Pancreas (tissue), 10 donors: Measurements from ENCODE around the gene RTN4RL1. TPM values are rescaled to one million over a fixed set of nuclear protein-coding genes. Genes with fewer than 3 reads are reported as not detected.

ENCODE experiments used
- ATAC-seq, 4 donors: fragments of 200-7000 bp; cut with Tn5 transposase; one replicate each; pipeline versions ENCODE4 v1.8.0 to v1.9.1; 2020; ENCODE audit warnings: mild to moderate bottlenecking in 4 of 4, moderate library complexity in 4 of 4
- DNase-seq, 6 donors: peaks; one replicate each; pipeline ENCODE4 v3.0.0-alpha.2; 2020
- FAIRE-seq: peaks from 2 replicates; lab custom pipeline; 2012; peaks lifted over from hg19 to GRCh38; lab: Jason Lieb, UNC
- H3K27ac ChIP-seq, 4 donors: fragments of 200-600 bp; sonication (generic); 1 replicate in 3 of 4; 2 replicates in 1 of 4; pipeline versions ENCODE4 v1.5.0 to v1.8.0; 2020
- H3K27me3 ChIP-seq, 4 donors: fragments of 200-600 bp; one replicate each; pipeline ENCODE4 v1.8.0; 2021
- H3K36me3 ChIP-seq, 3 donors: fragments of 200-600 bp; sonication (generic) in 1 of 3; one replicate each; pipeline versions ENCODE4 v1.5.0 to v1.8.0; 2020 to 2021
- H3K4me1 ChIP-seq, 3 donors: fragments of 200-600 bp; one replicate each; pipeline ENCODE4 v1.8.0; 2021
- H3K4me3 ChIP-seq, 4 donors: fragments of 200-600 bp; sonication (generic) in 2 of 4; one replicate each; pipeline versions ENCODE4 v1.5.0 to v1.8.0; 2020 to 2021
- H3K9me3 ChIP-seq, 4 donors: fragments of 200-600 bp; one replicate each; pipeline ENCODE4 v1.8.0; 2021
- CTCF ChIP-seq, 4 donors: fragments of 200-600 bp; sonication (generic) in 3 of 4; IDR thresholded peaks; one replicate each; pipeline versions ENCODE4 v1.5.0 to v1.8.0; 2021; ENCODE audit warnings: antibody characterized with exemption in 4 of 4
- WGBS, 2 donors: extraction: QIAGEN DNeasy Blood & Tissue Kit; methylation state at CpG; one replicate each; pipeline ENCODE4 v1.1.7; 2013; 5-methylcytosine and 5-hydroxymethylcytosine counted together
- intact Hi-C, 3 donors: fragments of 100-400 bp; cut with DNase I; formaldehyde crosslinking; loops; one replicate each; pipeline versions ENCODE4 v1.11.1 to v1.14.2; 2022
- polyA plus RNA-seq, 2 donors: library from polyadenylated mRNA; stranded (reverse); fragments of 200-250 nt; gene quantifications; one replicate each; pipeline ENCODE4 v1.2.3, GENCODE V29; 2013
- total RNA-seq, 6 donors: library from RNA; stranded (reverse); fragmentation: NEBNext Ultra II Directional in 4 of 6; extraction: Animal tissue kit (Norgen Biotek cat#: 25700) in 4 of 6; gene quantifications; one replicate each; pipeline versions ENCODE4 v1.2.1 to v1.2.4, GENCODE V29; 2021 to 2023
- donor health status: healthy with polysubstance abuse.
- donor health status: DM: no; HTN: no; CAD: no; lungs with moderate emphysema.
- donor health status: DM: no; HTN: no; CAD: no.
- donor health status: control.
- donor health status: control.
- donor health status: Bipolar disorder and iron deficiency.
- donor health status: DM: yes; HTN: yes; CAD: no.
- donor health status: DM: no; HTN: no; CAD: no.
- donor health status: DM: no; HTN: no; CAD: no.
- donor health status: DM: yes; HTN: yes; CAD: no.

RTN4RL1 gene
- total and polyA plus RNA-seq, 8 donors, result 0.93 to 3.6 (median 2.1) TPM

GRCh38 chr17:1940810-1941185 lies 84.3 kb downstream of the RTN4RL1 start:
- no peak overlapping the region for H3K27ac ChIP-seq
- DNase-seq (no peak), FAIRE-seq (no peak), ATAC-seq (no peak)
- no peaks in the 10 kb centered on the region for H3K4me1 ChIP-seq
- H3K27me3 ChIP-seq, result no peaks in the 10 kb centered on the region
- no peaks in the 10 kb centered on the region for H3K36me3 ChIP-seq
- 88 to 92% methylated on average over 10 of the region's 10 CpGs for WGBS, 2 donors
- intact Hi-C loops, result no loop called here
- TF ChIP-seq CTCF (IDR thresholded peaks at IDR 0.05), result no peak
- no peaks in the 10 kb centered on the region for H3K9me3 ChIP-seq
- no peak overlapping the region for H3K4me3 ChIP-seq

DNA sequence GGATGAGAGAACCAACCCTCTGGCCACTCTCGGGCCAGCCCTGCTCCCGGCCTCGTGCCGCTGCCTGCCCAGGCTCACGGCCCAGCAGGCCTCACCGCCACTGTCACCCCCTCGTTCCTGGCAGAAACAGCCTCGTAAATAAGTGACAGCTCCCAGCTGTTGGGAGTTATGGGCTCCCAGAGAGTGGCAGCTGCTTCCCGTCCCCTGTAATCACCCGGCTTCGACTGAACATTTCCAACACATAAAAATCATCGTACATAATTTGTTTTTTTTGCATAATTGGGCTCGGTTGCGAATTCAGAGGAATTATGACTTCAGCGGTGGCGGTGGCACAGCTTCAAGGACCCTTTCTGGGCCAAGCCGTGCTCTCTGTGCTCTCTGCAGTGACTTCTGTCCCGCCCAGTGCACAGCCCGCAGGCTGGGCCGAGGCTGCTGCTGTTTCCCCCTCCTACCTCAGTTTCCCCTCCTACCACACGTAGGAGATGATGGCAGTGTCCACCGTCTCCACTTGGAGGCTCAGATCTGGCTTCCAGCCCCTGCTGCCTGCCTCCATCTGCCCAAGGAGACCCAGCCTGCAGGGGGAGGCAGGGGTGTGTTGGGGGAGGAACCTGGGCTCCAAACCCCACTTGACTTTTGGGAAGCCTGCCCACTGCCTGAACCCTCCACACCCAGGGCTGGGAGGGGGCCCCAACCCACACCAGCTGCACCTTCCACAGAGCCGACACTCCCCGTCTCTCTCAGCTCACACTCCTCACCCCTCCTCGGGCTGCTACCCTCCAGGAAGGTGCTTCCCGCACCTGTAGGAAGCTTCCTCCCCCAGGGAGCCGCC lies 84.9 kb downstream of the RTN4RL1 start:
- H3K27me3 ChIP-seq, result no peaks in the 10 kb centered on the region
- H3K27ac ChIP-seq, result no peak overlapping the region
- no peaks in the 10 kb centered on the region for H3K9me3 ChIP-seq
- no peak for FAIRE-seq
- WGBS, 2 donors, result 71 to 76% methylated on average over 27 of the region's 27 CpGs
- no peak overlapping the region for H3K4me3 ChIP-seq
- H3K36me3 ChIP-seq, result no peaks in the 10 kb centered on the region
- intact Hi-C loops, result no loop called here
- ATAC-seq, result peak in 3 of 4 donors; percentile 42 to 68 (median 54)
- no peaks in the 10 kb centered on the region for H3K4me1 ChIP-seq
- no peak for TF ChIP-seq CTCF (IDR thresholded peaks at IDR 0.05)
- no peak for DNase-seq

DNA sequence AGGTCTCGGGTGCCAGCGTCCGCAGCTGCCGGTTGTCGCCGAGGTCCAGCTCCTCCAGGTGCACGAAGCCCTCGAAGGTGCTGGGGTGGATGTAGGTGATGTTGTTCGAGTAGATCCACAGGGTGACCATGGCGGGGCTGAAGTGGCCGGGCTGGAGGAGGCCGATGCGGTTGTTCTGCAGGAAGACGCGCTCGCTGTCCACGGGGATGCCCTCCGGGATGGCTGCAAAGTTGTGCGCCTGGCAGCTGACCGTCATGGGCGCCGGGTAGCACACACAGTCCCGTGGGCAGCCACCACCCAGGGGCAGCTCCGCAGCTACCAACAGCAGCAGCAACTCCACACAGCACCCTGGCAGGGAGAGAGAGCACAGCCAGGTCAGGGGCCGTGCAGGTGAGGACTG lies 87.7 kb downstream of the RTN4RL1 start:
- no peak overlapping the region for H3K4me3 ChIP-seq
- no peak for ATAC-seq
- H3K9me3 ChIP-seq, result no peaks in the 10 kb centered on the region
- no peak for FAIRE-seq
- H3K27me3 ChIP-seq, result no peaks in the 10 kb centered on the region
- no peaks in the 10 kb centered on the region for H3K36me3 ChIP-seq
- peak in 1 of 6 donors; percentile 65 for DNase-seq
- no peak for TF ChIP-seq CTCF (IDR thresholded peaks at IDR 0.05)
- H3K4me1 ChIP-seq, result peaks cover 0 to 2% (median 0%) of the 10 kb centered on the region in 3 donors
- intact Hi-C loops, result no loop called here
- no peak overlapping the region for H3K27ac ChIP-seq
- 92 to 95% methylated on average over 24 to 25 of the region's 25 CpGs for WGBS, 2 donors

DNA sequence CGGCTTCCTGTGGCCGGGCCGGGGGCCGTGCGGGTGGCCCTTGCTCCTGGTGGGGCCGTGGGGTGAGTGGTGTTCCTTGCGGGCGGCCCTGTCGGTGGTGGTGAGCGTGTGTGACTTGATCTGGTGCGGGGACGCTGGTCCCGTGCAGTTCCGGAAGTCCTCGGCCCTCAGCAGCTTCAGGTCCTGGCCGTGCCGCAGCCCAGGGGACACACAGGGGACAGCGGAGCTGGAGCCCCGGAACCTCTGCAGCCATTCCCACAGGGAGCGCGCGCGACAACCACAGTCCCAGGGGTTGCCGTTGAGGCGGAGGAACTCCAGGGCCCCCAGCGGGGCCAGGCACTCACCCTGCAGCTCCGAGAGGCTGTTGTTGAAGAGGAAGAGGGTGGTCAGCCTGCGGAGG lies 88.4 kb downstream of the RTN4RL1 start:
- intact Hi-C loops, result no loop called here
- no peak overlapping the region for H3K4me3 ChIP-seq

More for the DNA sequence above, 88.4 kb downstream of the RTN4RL1 start:
- WGBS, 2 donors, result 90 to 94% methylated on average over 27 to 28 of the region's 28 CpGs
- Histone ChIP-seq H3K36me3 (no peaks in the 10 kb centered on the region), H3K27me3 (no peaks in the 10 kb centered on the region), H3K4me1 (peaks cover 0 to 8% (median 5%) of the 10 kb centered on the region in 3 donors), H3K9me3 (no peaks in the 10 kb centered on the region), H3K27ac (no peak overlapping the region)
- no peak for TF ChIP-seq CTCF (IDR thresholded peaks at IDR 0.05)
- no peak for ATAC-seq
- FAIRE-seq, result no peak
- no peak for DNase-seq
